H9 (cell line): Measurements from ENCODE around the gene SLC45A1. TPM values are rescaled to one million over a fixed set of nuclear protein-coding genes. Genes with fewer than 3 reads are reported as not detected.

Experiments
- DNase-seq: peaks from one replicate; pipeline ENCODE4 v3.0.0-alpha.2; 2017
- H2AFZ ChIP-seq: one replicate; pipeline ENCODE4 v1.6.1; 2013; ENCODE audit warnings: mild to moderate bottlenecking, low read length, control low read depth, moderate library complexity
- H2AK5ac ChIP-seq: 2 replicates; pipeline ENCODE4 v1.6.1; 2013; ENCODE audit warnings: low read length, control low read depth, mixed read lengths; ENCODE audit not compliant: insufficient read length
- H2BK120ac ChIP-seq: one replicate; pipeline ENCODE4 v1.6.1; 2013; ENCODE audit warnings: low read depth, mild to moderate bottlenecking, low read length, control low read depth, inconsistent platforms; ENCODE audit not compliant: poor library complexity, severe bottlenecking
- H2BK12ac ChIP-seq: 2 replicates; pipeline ENCODE4 v1.6.1; 2013; ENCODE audit warnings: low read length, control low read depth, mixed read lengths, low read depth; ENCODE audit not compliant: insufficient read length
- H2BK15ac ChIP-seq: 2 replicates; pipeline ENCODE4 v1.6.1; 2013; ENCODE audit warnings: low read depth, low read length, control low read depth
- H2BK20ac ChIP-seq: one replicate; pipeline ENCODE4 v1.6.1; 2013; ENCODE audit warnings: low read depth, mild to moderate bottlenecking, low read length, control low read depth, inconsistent platforms; ENCODE audit not compliant: poor library complexity, severe bottlenecking
- H2BK5ac ChIP-seq: 2 replicates; pipeline ENCODE4 v1.6.1; 2013; ENCODE audit warnings: low read length, control low read depth, mixed read lengths; ENCODE audit not compliant: insufficient read length
- H3K14ac ChIP-seq: 2 replicates; pipeline ENCODE4 v1.6.1; 2013; ENCODE audit warnings: low read length, control low read depth; ENCODE audit not compliant: insufficient read depth
- H3K18ac ChIP-seq: 2 replicates; pipeline ENCODE4 v1.6.1; 2013; ENCODE audit warnings: low read depth, mild to moderate bottlenecking, mixed read lengths, low read length, control low read depth; ENCODE audit not compliant: insufficient read length
- H3K23ac ChIP-seq: 2 replicates; pipeline ENCODE4 v1.6.1; 2013; ENCODE audit warnings: low read length, control low read depth, mixed read lengths, low read depth; ENCODE audit not compliant: insufficient read length
- H3K23me2 ChIP-seq: 2 replicates; pipeline ENCODE4 v1.6.1; 2013; ENCODE audit warnings: low read depth, mild to moderate bottlenecking, mixed read lengths, low read length, control low read depth; ENCODE audit not compliant: insufficient read length, poor library complexity, severe bottlenecking
- H3K27ac ChIP-seq: 2 replicates; pipeline ENCODE4 v1.5.1; 2013; ENCODE audit warnings: low read length, control low read depth, mixed read lengths, low read depth; ENCODE audit not compliant: insufficient read length
- H3K27me3 ChIP-seq: 2 replicates; pipeline ENCODE4 v1.6.1; 2013; ENCODE audit warnings: low read length, control low read depth, inconsistent platforms; ENCODE audit not compliant: insufficient read depth
- H3K4ac ChIP-seq: 2 replicates; pipeline ENCODE4 v1.6.1; 2013; ENCODE audit warnings: low read depth, mild to moderate bottlenecking, control low read depth, inconsistent platforms, low read length, moderate library complexity
- H3K4me1 ChIP-seq: 2 replicates; pipeline ENCODE4 v1.6.1; 2013; ENCODE audit warnings: low read length, control low read depth, inconsistent platforms; ENCODE audit not compliant: insufficient read depth
- H3K4me2 ChIP-seq: 2 replicates; pipeline ENCODE4 v1.6.1; 2013; ENCODE audit warnings: low read length, control low read depth, mixed read lengths; ENCODE audit not compliant: insufficient read length, insufficient read depth
- H3K56ac ChIP-seq: 2 replicates; pipeline ENCODE4 v1.6.1; 2013; ENCODE audit warnings: low read depth, mild to moderate bottlenecking, mixed read lengths, low read length, control low read depth; ENCODE audit not compliant: insufficient read length
- H3K79me1 ChIP-seq: 2 replicates; pipeline ENCODE4 v1.6.1; 2013; ENCODE audit warnings: low read depth, mild to moderate bottlenecking, moderate library complexity, low read length, control low read depth, inconsistent platforms; ENCODE audit not compliant: insufficient read depth, poor library complexity, severe bottlenecking
- H3K79me2 ChIP-seq: 2 replicates; pipeline ENCODE4 v1.6.1; 2013; ENCODE audit warnings: low read length, control low read depth, inconsistent platforms; ENCODE audit not compliant: insufficient read depth
- H3K9ac ChIP-seq: 2 replicates; pipeline ENCODE4 v1.6.1; 2013; ENCODE audit warnings: low read length, control low read depth, mixed read lengths; ENCODE audit not compliant: insufficient read length; ENCODE audit errors: extremely low read depth
- H3K9me3 ChIP-seq: one replicate; pipeline ENCODE4 v1.6.1; 2013; ENCODE audit warnings: low read depth, low read length, inconsistent platforms; ENCODE audit not compliant: control insufficient read depth
- H3T11ph ChIP-seq: one replicate; pipeline ENCODE4 v1.6.1; 2013; ENCODE audit warnings: mild to moderate bottlenecking, low read length, control low read depth, inconsistent platforms
- H4K20me1 ChIP-seq: one replicate; pipeline ENCODE4 v1.6.1; 2013; ENCODE audit not compliant: control insufficient read depth, insufficient read length, insufficient read depth
- H4K5ac ChIP-seq: 2 replicates; pipeline ENCODE4 v1.6.1; 2013; ENCODE audit warnings: low read depth, mild to moderate bottlenecking, mixed read lengths, low read length, control low read depth; ENCODE audit not compliant: insufficient read length
- H4K8ac ChIP-seq: replicated peaks from 2 replicates; pipeline ENCODE4 v1.6.1; 2013; ENCODE audit warnings: low read length, control low read depth, mixed read lengths, low read depth; ENCODE audit not compliant: insufficient read length
- H4K91ac ChIP-seq: 2 replicates; pipeline ENCODE4 v1.6.1; 2013; ENCODE audit warnings: low read depth, mild to moderate bottlenecking, moderate library complexity, mixed read lengths, low read length, control low read depth; ENCODE audit not compliant: insufficient read length
- H3K27ac Mint-ChIP-seq, 3 experiments: 2 replicates in 2 of 3; 3 replicates in 1 of 3; pipeline ENCODE4 v1.8.0; 2020 to 2021; ENCODE audit warnings: mixed read lengths in 3 of 3, mild to moderate bottlenecking in 1 of 3, moderate library complexity in 1 of 3
- H3K27me3 Mint-ChIP-seq: 2 replicates; pipeline ENCODE4 v1.8.0; 2021; ENCODE audit warnings: low read depth, mild to moderate bottlenecking, moderate library complexity, mixed read lengths
- H3K36me3 Mint-ChIP-seq, 3 experiments: 2 replicates in 2 of 3; 3 replicates in 1 of 3; pipeline ENCODE4 v1.8.0; 2020 to 2021; ENCODE audit warnings: low read depth in 3 of 3, mixed read lengths in 3 of 3; ENCODE audit not compliant: insufficient read depth in 1 of 3
- H3K4me1 Mint-ChIP-seq, 2 experiments: 2 replicates each; pipeline ENCODE4 v1.8.0; 2020; ENCODE audit warnings: mixed read lengths in 2 of 2
- H3K4me3 Mint-ChIP-seq, 2 experiments: 2 replicates in 1 of 2; 3 replicates in 1 of 2; pipeline ENCODE4 v1.8.0; 2020 to 2021; ENCODE audit warnings: mild to moderate bottlenecking in 2 of 2, mixed read lengths in 2 of 2, moderate library complexity in 1 of 2
- H3K9me3 Mint-ChIP-seq, 2 experiments: 2 replicates in 1 of 2; 3 replicates in 1 of 2; pipeline ENCODE4 v1.8.0; 2020; ENCODE audit warnings: mild to moderate bottlenecking in 2 of 2, mixed read lengths in 2 of 2, moderate library complexity in 1 of 2
- CTCF ChIP-seq: fragments of 200-600 bp; sonication (generic); conservative IDR thresholded peaks from 3 replicates; pipeline ENCODE4 v1.8.0; 2021; ENCODE audit warnings: antibody characterized with exemption, mild to moderate bottlenecking
- WGBS: extraction: QIAGEN DNeasy Blood & Tissue Kit; methylation state at CpG from one replicate; pipeline ENCODE4 v1.1.7; 2013; ENCODE audit warnings: missing lambda C conversion rate, low lambda C conversion rate, mixed read lengths; ENCODE audit not compliant: insufficient read length; ENCODE audit errors: extremely low coverage; 5-methylcytosine and 5-hydroxymethylcytosine counted together
- total RNA-seq: library from RNA; stranded (reverse); gene quantifications from 2 replicates; pipeline ENCODE4 v1.2.1, GENCODE V29; 2021

The SLC45A1 gene
- total RNA-seq, 1 experiment from 2014 or later: 0.63 TPM

GRCh38 chr1:8349473-8349865, 31.6 kb downstream of the SLC45A1 start:
- H3K27ac ChIP-seq: no peak overlapping the region
- Mint-ChIP-seq H3K4me1 (peaks cover 25 to 31% of the 10 kb centered on the region in 2 experiments), H3K27ac (no peak overlapping the region)

More at GRCh38 chr1:8349473-8349865, 31.6 kb downstream of the SLC45A1 start:
- Histone ChIP-seq H2AFZ (no peak overlapping the region), H2BK20ac (no peak overlapping the region), H2BK12ac (no peak overlapping the region), H4K5ac (no peak overlapping the region), H3K79me2 (no peaks in the 10 kb centered on the region), H3K23me2 (no peaks in the 10 kb centered on the region), H4K20me1 (no peaks in the 10 kb centered on the region), H3K27me3 (no peaks in the 10 kb centered on the region), H3T11ph (no peak overlapping the region), H3K79me1 (no peaks in the 10 kb centered on the region), H3K4me2 (no peak overlapping the region), H3K9me3 (no peaks in the 10 kb centered on the region), H4K8ac (no peak overlapping the region), H3K23ac (no peak overlapping the region), H2AK5ac (no peak overlapping the region), H3K4me1 (no peaks in the 10 kb centered on the region; the same call in 1 of the 2 replicates), H3K18ac (no peak overlapping the region), H3K56ac (no peak overlapping the region), H2BK5ac (no peak overlapping the region), H2BK120ac (no peak overlapping the region), H3K14ac (no peak overlapping the region), H3K4ac (no peak overlapping the region), H4K91ac (no peak overlapping the region), H2BK15ac (no peak overlapping the region), H3K9ac (no peak overlapping the region)
- WGBS: no CpG with 5 or more reads among the region's 9 CpGs
- no peak for DNase-seq
- Mint-ChIP-seq H3K36me3 (peaks cover 8 to 19% (median 19%) of the 10 kb centered on the region in 3 experiments), H3K4me3 (no peak overlapping the region), H3K27me3 (peaks cover 3% of the 10 kb centered on the region), H3K9me3 (no peaks in the 10 kb centered on the region; a peak in 1 of 5 replicates)
- no peak for TF ChIP-seq CTCF
